ENCODE measurements around the gene GNG2. TPM values are rescaled to one million over a fixed set of nuclear protein-coding genes. Genes with fewer than 3 reads are reported as not detected.

GNG2 gene
- polyA plus RNA-seq (2013, experiment 1 of 2) = 37.4 TPM
- 39.0 TPM for polyA plus RNA-seq (2013, experiment 2 of 2)

GRCh38 chr14:51860164-51860824 is at the start of gene GNG2:
GNG2 (plus strand) TSS chr14:51860612; CDS start chr14:51950679, 90,067 bp downstream.
- no peaks in the 10 kb centered on the region for H3K27me3 ChIP-seq (ENCODE audit: control insufficient read depth in 3 of 3, insufficient read depth in 3 of 3, low read depth in 1 of 3, low read length in 3 of 3)
- H3K9ac ChIP-seq (ENCODE audit: low read depth, low read length, poor library complexity) = peak within 1 kb of the TSS; percentile 38
- no peak within 1 kb of the TSS for H2BK5ac ChIP-seq (ENCODE audit: low read length)
- peak within 1 kb of the TSS; percentile 54 for H3K27ac ChIP-seq (replicated peaks; ENCODE audit: low read length)
- peak within 1 kb of the TSS; percentile 79 for H3K18ac ChIP-seq (ENCODE audit: low read length)
- no peak within 1 kb of the TSS for H4K8ac ChIP-seq (ENCODE audit: low read depth, low read length)
- H3K79me1 ChIP-seq (ENCODE audit: low read depth, low read length) = no peaks in the 10 kb centered on the region
- H2BK15ac ChIP-seq (ENCODE audit: low read length) = peak within 1 kb of the TSS; percentile 28
- no CpG with 5 or more reads among the region's 22 CpGs for WGBS, 2 donors (ENCODE audit: extremely low coverage in 2 of 2, insufficient read length in 2 of 2, insufficient replicate concordance in 1 of 2)
- no peak within 1 kb of the TSS for H2AK5ac ChIP-seq (ENCODE audit: low read depth, low read length)
- peak within 1 kb of the TSS; percentile 75 to 80 for H3K4me3 ChIP-seq (ENCODE audit: low read length in 2 of 2)
- H4K91ac ChIP-seq (ENCODE audit: low read depth, low read length, poor library complexity) = no peak within 1 kb of the TSS
- no peaks in the 10 kb centered on the region for H3K36me3 ChIP-seq (replicated peaks in 1 of 2; ENCODE audit: control insufficient read depth in 2 of 2, insufficient read depth in 2 of 2, low read length in 2 of 2)
- peak; percentile 56 for DNase-seq (ENCODE audit: low spot score)
- H3K14ac ChIP-seq (ENCODE audit: low read length) = no peak within 1 kb of the TSS
- no peak within 1 kb of the TSS for H3K4ac ChIP-seq (ENCODE audit: low read length)
- H2AFZ ChIP-seq (ENCODE audit: low read length) = peak within 1 kb of the TSS; percentile 78
- H2BK120ac ChIP-seq (ENCODE audit: low read depth, low read length) = no peak within 1 kb of the TSS
- peaks cover 2 to 5% of the 10 kb centered on the region in 2 donors for H3K9me3 ChIP-seq (replicated peaks in 1 of 2; ENCODE audit: control insufficient read depth in 2 of 2, insufficient read depth in 1 of 2, low read depth in 1 of 2, low read length in 2 of 2)
- H3K23ac ChIP-seq (ENCODE audit: low read depth, low read length, poor library complexity) = no peak within 1 kb of the TSS
- H3K4me2 ChIP-seq (ENCODE audit: insufficient read depth, low read length, poor library complexity, severe bottlenecking) = peak within 1 kb of the TSS; percentile 62
- no peak within 1 kb of the TSS for H2BK12ac ChIP-seq (ENCODE audit: low read length)
- H3K4me1 ChIP-seq (ENCODE audit: control insufficient read depth in 2 of 2, insufficient read depth in 1 of 2, low read depth in 1 of 2, low read length in 2 of 2) = peaks cover 14 to 31% of the 10 kb centered on the region in 2 donors

- Histone ChIP-seq H3K14ac (ENCODE audit: low read length) (no peak overlapping the region), H2AFZ (ENCODE audit: low read length) (no peak overlapping the region), H3K79me1 (ENCODE audit: low read depth, low read length) (no peaks in the 10 kb centered on the region), H4K8ac (ENCODE audit: low read depth, low read length) (no peak overlapping the region), H3K23ac (ENCODE audit: low read depth, low read length, poor library complexity) (no peak overlapping the region), H3K9me3 (replicated peaks in 1 of 2; ENCODE audit: control insufficient read depth in 2 of 2, insufficient read depth in 1 of 2, low read depth in 1 of 2, low read length in 2 of 2) (peaks cover 2 to 6% of the 10 kb centered on the region in 2 donors), H3K9ac (ENCODE audit: low read depth, low read length, poor library complexity) (no peak overlapping the region), H2BK120ac (ENCODE audit: low read depth, low read length) (no peak overlapping the region), H2BK5ac (ENCODE audit: low read length) (no peak overlapping the region), H3K18ac (ENCODE audit: low read length) (no peak overlapping the region), H4K91ac (ENCODE audit: low read depth, low read length, poor library complexity) (no peak overlapping the region), H2BK15ac (ENCODE audit: low read length) (no peak overlapping the region), H3K27me3 (ENCODE audit: control insufficient read depth in 3 of 3, insufficient read depth in 3 of 3, low read depth in 1 of 3, low read length in 3 of 3) (no peaks in the 10 kb centered on the region), H2AK5ac (ENCODE audit: low read depth, low read length) (no peak overlapping the region), H3K4ac (ENCODE audit: low read length) (no peak overlapping the region), H3K27ac (replicated peaks; ENCODE audit: low read length) (no peak overlapping the region), H2BK12ac (ENCODE audit: low read length) (no peak overlapping the region), H3K4me3 (ENCODE audit: low read length in 2 of 2) (no peak overlapping the region), H3K36me3 (replicated peaks in 1 of 2; ENCODE audit: control insufficient read depth in 2 of 2, insufficient read depth in 2 of 2, low read length in 2 of 2) (no peaks in the 10 kb centered on the region), H3K4me1 (ENCODE audit: control insufficient read depth in 2 of 2, insufficient read depth in 1 of 2, low read depth in 1 of 2, low read length in 2 of 2) (no peaks in the 10 kb centered on the region), H3K4me2 (ENCODE audit: insufficient read depth, low read length, poor library complexity, severe bottlenecking) (no peak overlapping the region)
- no peak for DNase-seq (ENCODE audit: low spot score)
Measured at GRCh38 chr14:51811706-51812105, 48.7 kb upstream of the GNG2 start.

- Histone ChIP-seq H3K23ac (ENCODE audit: low read depth, low read length, poor library complexity) (no peak overlapping the region), H2AFZ (ENCODE audit: low read length) (no peak overlapping the region), H3K9me3 (replicated peaks in 1 of 2; ENCODE audit: control insufficient read depth in 2 of 2, insufficient read depth in 1 of 2, low read depth in 1 of 2, low read length in 2 of 2) (no peaks in the 10 kb centered on the region), H2BK12ac (ENCODE audit: low read length) (no peak overlapping the region), H2BK5ac (ENCODE audit: low read length) (no peak overlapping the region), H3K4me2 (ENCODE audit: insufficient read depth, low read length, poor library complexity, severe bottlenecking) (no peak overlapping the region), H3K18ac (ENCODE audit: low read length) (no peak overlapping the region), H3K14ac (ENCODE audit: low read length) (no peak overlapping the region), H2AK5ac (ENCODE audit: low read depth, low read length) (no peak overlapping the region), H2BK15ac (ENCODE audit: low read length) (no peak overlapping the region), H4K91ac (ENCODE audit: low read depth, low read length, poor library complexity) (no peak overlapping the region), H3K36me3 (replicated peaks in 1 of 2; ENCODE audit: control insufficient read depth in 2 of 2, insufficient read depth in 2 of 2, low read length in 2 of 2) (no peaks in the 10 kb centered on the region), H3K4me3 (ENCODE audit: low read length in 2 of 2) (no peak overlapping the region), H2BK120ac (ENCODE audit: low read depth, low read length) (no peak overlapping the region), H3K27me3 (ENCODE audit: control insufficient read depth in 3 of 3, insufficient read depth in 3 of 3, low read depth in 1 of 3, low read length in 3 of 3) (no peaks in the 10 kb centered on the region), H3K79me1 (ENCODE audit: low read depth, low read length) (no peaks in the 10 kb centered on the region), H3K4me1 (ENCODE audit: control insufficient read depth in 2 of 2, insufficient read depth in 1 of 2, low read depth in 1 of 2, low read length in 2 of 2) (no peaks in the 10 kb centered on the region), H3K9ac (ENCODE audit: low read depth, low read length, poor library complexity) (no peak overlapping the region), H4K8ac (ENCODE audit: low read depth, low read length) (no peak overlapping the region), H3K27ac (replicated peaks; ENCODE audit: low read length) (no peak overlapping the region), H3K4ac (ENCODE audit: low read length) (no peak overlapping the region)
- DNase-seq (ENCODE audit: low spot score) = no peak
- WGBS, 2 donors (ENCODE audit: extremely low coverage in 2 of 2, insufficient read length in 2 of 2, insufficient replicate concordance in 1 of 2) = no CpG with 5 or more reads among the region's 15 CpGs
Measured at GRCh38 chr14:51816031-51816430, 44.4 kb upstream of the GNG2 start.

GRCh38 chr14:51817326-51817725 is 43.1 kb upstream of the GNG2 start:
- Histone ChIP-seq H3K27me3 (ENCODE audit: control insufficient read depth in 3 of 3, insufficient read depth in 3 of 3, low read depth in 1 of 3, low read length in 3 of 3) (no peaks in the 10 kb centered on the region), H3K4me2 (ENCODE audit: insufficient read depth, low read length, poor library complexity, severe bottlenecking) (no peak overlapping the region)
- WGBS, 2 donors (ENCODE audit: extremely low coverage in 2 of 2, insufficient read length in 2 of 2, insufficient replicate concordance in 1 of 2) = no CpG with 5 or more reads among the region's 2 CpGs

More at GRCh38 chr14:51817326-51817725, 43.1 kb upstream of the GNG2 start:
- Histone ChIP-seq H2BK15ac (ENCODE audit: low read length) (no peak overlapping the region), H3K4me3 (ENCODE audit: low read length in 2 of 2) (no peak overlapping the region), H3K4me1 (ENCODE audit: control insufficient read depth in 2 of 2, insufficient read depth in 1 of 2, low read depth in 1 of 2, low read length in 2 of 2) (no peaks in the 10 kb centered on the region), H3K18ac (ENCODE audit: low read length) (no peak overlapping the region), H3K79me1 (ENCODE audit: low read depth, low read length) (no peaks in the 10 kb centered on the region), H3K14ac (ENCODE audit: low read length) (no peak overlapping the region), H4K8ac (ENCODE audit: low read depth, low read length) (no peak overlapping the region), H3K36me3 (replicated peaks in 1 of 2; ENCODE audit: control insufficient read depth in 2 of 2, insufficient read depth in 2 of 2, low read length in 2 of 2) (no peaks in the 10 kb centered on the region), H3K23ac (ENCODE audit: low read depth, low read length, poor library complexity) (no peak overlapping the region), H2BK5ac (ENCODE audit: low read length) (no peak overlapping the region), H3K9ac (ENCODE audit: low read depth, low read length, poor library complexity) (no peak overlapping the region), H3K4ac (ENCODE audit: low read length) (no peak overlapping the region), H3K9me3 (replicated peaks in 1 of 2; ENCODE audit: control insufficient read depth in 2 of 2, insufficient read depth in 1 of 2, low read depth in 1 of 2, low read length in 2 of 2) (no peaks in the 10 kb centered on the region), H3K27ac (replicated peaks; ENCODE audit: low read length) (no peak overlapping the region), H4K91ac (ENCODE audit: low read depth, low read length, poor library complexity) (no peak overlapping the region), H2BK12ac (ENCODE audit: low read length) (no peak overlapping the region), H2AK5ac (ENCODE audit: low read depth, low read length) (no peak overlapping the region), H2AFZ (ENCODE audit: low read length) (no peak overlapping the region), H2BK120ac (ENCODE audit: low read depth, low read length) (no peak overlapping the region)
- DNase-seq (ENCODE audit: low spot score) = no peak
